KMS-11 (cell line): ENCODE data around the gene FOXL2.

ENCODE experiments used
- H2AFZ ChIP-seq: fragments of 200-600 bp; sonication (generic); 2 replicates; pipeline ENCODE4 v1.6.1; 2016; ENCODE audit warnings: antibody characterized with exemption, mixed run types, low read depth
- H3K27ac ChIP-seq: fragments of 200-600 bp; sonication (generic); 2 replicates; pipeline ENCODE4 v1.6.1; 2016; ENCODE audit warnings: mild to moderate bottlenecking, mixed run types
- H3K27me3 ChIP-seq: fragments of 200-600 bp; sonication (generic); 2 replicates; pipeline ENCODE4 v1.6.1; 2017; ENCODE audit warnings: mild to moderate bottlenecking, low read depth, mixed run types, moderate library complexity; ENCODE audit not compliant: insufficient read depth
- H3K36me3 ChIP-seq: fragments of 200-600 bp; sonication (generic); 2 replicates; pipeline ENCODE4 v1.6.1; 2017; ENCODE audit warnings: mild to moderate bottlenecking, mixed run types; ENCODE audit not compliant: insufficient read depth
- H3K4me1 ChIP-seq: fragments of 200-600 bp; sonication (generic); 2 replicates; pipeline ENCODE4 v1.6.1; 2016; ENCODE audit warnings: mild to moderate bottlenecking, low read depth, mixed run types; ENCODE audit not compliant: poor library complexity, severe bottlenecking
- H3K4me2 ChIP-seq: fragments of 200-600 bp; sonication (generic); 2 replicates; pipeline ENCODE4 v1.7.0; 2016; ENCODE audit warnings: mild to moderate bottlenecking, mixed run types
- H3K4me3 ChIP-seq: fragments of 200-600 bp; sonication (generic); IDR thresholded peaks from 2 replicates; pipeline ENCODE4 v1.6.1; 2017; ENCODE audit warnings: low read depth, low read length, mixed read lengths; ENCODE audit not compliant: insufficient read depth
- H3K79me2 ChIP-seq: fragments of 200-600 bp; sonication (generic); 2 replicates; pipeline ENCODE4 v1.6.1; 2016; ENCODE audit warnings: low read depth, mixed run types; ENCODE audit not compliant: insufficient read depth
- H3K9ac ChIP-seq: fragments of 200-600 bp; sonication (generic); 2 replicates; pipeline ENCODE4 v1.6.1; 2016; ENCODE audit warnings: mild to moderate bottlenecking, mixed run types
- H4K20me1 ChIP-seq: fragments of 200-600 bp; sonication (generic); 2 replicates; pipeline ENCODE4 v1.6.1; 2016; ENCODE audit warnings: mild to moderate bottlenecking, mixed run types; ENCODE audit not compliant: insufficient read depth
- TF ChIP-seq, protein P1 (sequence below): fragments of 200-600 bp; sonication (generic); conservative IDR thresholded peaks from 2 replicates; pipeline ENCODE4 v1.6.1; 2017; ENCODE audit warnings: low read depth, mild to moderate bottlenecking, antibody characterized with exemption, low read length, moderate library complexity, mixed read lengths

Gene FOXL2

DNA sequence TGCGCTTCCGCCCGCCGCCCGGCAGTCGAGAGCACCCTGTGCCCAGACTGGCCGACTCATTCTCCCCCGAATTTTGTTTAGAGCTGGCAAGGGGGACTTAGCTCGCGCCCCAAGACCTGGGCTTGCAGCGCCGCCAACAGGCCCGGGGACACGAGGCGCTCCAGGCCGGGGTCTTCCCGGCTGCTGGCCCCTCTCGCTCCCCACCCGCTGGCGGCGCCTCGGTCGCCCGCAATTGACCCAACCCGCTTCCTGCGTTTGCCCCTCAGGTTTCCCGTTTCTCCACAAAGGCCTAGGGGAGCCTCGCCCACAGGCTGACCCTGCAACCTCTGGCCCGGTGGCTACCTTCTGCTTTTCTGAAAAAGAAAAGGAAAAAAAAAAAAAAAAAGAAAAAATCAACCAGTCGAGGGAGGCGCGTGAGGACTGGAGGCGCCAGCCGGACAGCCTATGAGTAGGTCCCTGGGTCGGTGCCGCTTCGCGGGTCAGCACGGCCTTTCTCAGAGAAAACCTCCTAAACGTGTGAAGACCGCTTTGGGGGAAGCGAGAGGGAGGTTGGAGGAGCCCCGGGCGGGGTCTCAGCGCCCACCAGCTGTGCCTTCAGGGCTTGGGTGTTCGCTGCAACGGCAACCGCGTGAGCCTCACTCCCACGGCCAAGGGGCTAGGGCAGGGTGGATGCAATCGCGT, 7.2 kb downstream of the FOXL2 start:
- Histone ChIP-seq H3K79me2 (no peaks in the 10 kb centered on the region), H3K27ac (no peak overlapping the region), H3K4me3 (no peak overlapping the region), H3K4me1 (peaks cover 7% of the 10 kb centered on the region), H3K27me3 (no peaks in the 10 kb centered on the region), H4K20me1 (no peaks in the 10 kb centered on the region), H3K4me2 (no peak overlapping the region), H3K9ac (no peak overlapping the region), H3K36me3 (no peaks in the 10 kb centered on the region), H2AFZ (no peak overlapping the region)
- TF ChIP-seq, protein P1, sequence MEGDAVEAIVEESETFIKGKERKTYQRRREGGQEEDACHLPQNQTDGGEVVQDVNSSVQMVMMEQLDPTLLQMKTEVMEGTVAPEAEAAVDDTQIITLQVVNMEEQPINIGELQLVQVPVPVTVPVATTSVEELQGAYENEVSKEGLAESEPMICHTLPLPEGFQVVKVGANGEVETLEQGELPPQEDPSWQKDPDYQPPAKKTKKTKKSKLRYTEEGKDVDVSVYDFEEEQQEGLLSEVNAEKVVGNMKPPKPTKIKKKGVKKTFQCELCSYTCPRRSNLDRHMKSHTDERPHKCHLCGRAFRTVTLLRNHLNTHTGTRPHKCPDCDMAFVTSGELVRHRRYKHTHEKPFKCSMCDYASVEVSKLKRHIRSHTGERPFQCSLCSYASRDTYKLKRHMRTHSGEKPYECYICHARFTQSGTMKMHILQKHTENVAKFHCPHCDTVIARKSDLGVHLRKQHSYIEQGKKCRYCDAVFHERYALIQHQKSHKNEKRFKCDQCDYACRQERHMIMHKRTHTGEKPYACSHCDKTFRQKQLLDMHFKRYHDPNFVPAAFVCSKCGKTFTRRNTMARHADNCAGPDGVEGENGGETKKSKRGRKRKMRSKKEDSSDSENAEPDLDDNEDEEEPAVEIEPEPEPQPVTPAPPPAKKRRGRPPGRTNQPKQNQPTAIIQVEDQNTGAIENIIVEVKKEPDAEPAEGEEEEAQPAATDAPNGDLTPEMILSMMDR, result no peak

DNA sequence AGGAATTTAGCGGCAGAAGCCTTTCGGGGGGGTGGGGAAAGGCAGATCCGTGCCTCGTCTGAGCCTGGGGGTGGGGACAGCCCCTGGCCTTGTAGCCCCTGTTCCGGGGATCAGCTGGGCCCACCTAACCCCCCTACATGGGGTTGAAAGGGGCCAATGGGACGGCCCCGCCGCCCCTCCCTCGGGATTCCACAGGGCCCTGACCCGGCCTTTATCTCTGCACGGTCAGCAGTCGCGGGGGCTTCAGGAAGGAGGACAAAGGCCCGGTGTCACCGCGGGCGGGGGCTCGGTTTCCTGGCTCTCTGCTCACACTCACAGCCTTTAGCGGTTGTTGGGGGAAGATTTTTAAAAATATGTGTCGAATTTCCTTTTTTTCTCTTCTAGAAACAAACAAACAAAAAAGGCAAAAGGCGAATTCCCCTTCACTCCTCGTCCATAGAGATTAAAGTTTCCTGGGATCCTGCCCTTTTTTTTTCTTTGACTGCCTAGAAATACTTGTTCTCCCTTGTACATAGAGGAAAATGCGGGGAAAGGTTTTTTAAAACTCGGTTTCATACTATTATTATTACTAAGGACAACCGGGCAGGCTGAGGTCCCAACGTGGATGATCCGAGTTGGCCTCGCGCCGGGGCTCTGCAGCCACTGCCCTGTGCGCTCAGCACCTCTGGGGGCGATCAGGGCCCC, 7.9 kb downstream of the FOXL2 start:
- TF ChIP-seq, protein P1, result no peak
- H3K9ac ChIP-seq, result no peak overlapping the region
- H3K27ac ChIP-seq, result no peak overlapping the region
- H3K36me3 ChIP-seq, result no peaks in the 10 kb centered on the region
- H3K4me2 ChIP-seq, result no peak overlapping the region
- H3K79me2 ChIP-seq, result no peaks in the 10 kb centered on the region
- no peaks in the 10 kb centered on the region for H4K20me1 ChIP-seq
- no peak overlapping the region for H3K4me3 ChIP-seq
- no peaks in the 10 kb centered on the region for H3K27me3 ChIP-seq
- H3K4me1 ChIP-seq, result peaks cover 7% of the 10 kb centered on the region
- H2AFZ ChIP-seq, result no peak overlapping the region

DNA sequence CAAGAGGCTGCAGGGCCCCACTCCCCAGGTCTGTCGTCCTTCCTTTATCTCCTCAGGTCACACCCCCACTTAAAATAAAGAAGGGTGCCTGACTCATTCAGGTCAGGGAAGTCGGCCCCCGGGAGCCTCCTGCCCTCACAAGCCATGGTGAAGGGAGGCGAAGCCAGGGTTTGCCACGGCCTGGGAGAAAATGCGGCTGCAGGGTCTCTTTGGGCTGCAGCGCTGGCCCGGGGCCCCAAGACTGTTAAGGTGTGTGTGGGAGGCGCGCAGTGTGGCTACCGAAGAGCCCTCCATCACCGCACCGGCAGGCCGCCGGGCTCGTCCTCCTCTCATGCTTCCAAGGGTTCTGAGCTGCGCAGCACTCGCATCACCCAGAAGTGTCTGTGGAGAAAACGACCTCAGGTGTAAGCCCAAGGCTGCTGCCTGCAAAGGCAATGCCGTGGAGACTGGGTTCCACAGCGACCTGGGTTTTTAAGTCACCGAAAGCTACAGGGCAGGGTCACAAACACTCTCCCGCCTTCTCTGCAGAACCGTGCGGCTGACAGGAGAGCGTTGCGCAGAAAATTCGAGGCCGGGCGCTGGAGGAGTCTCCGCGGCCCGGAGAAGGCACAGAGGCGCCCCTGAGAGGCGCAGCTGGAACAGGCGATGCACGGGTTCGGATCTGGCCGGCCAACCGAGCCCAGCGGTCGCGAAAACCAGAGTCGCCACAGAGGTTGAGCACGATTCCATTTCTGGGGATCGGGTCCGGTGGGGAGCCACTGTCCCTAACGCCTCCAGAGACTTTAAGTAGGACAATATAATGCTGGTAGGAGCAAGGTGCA, 8.7 kb downstream of the FOXL2 start:
- no peak overlapping the region for H3K9ac ChIP-seq
- TF ChIP-seq, protein P1, result no peak
- H3K4me2 ChIP-seq, result no peak overlapping the region
- H3K36me3 ChIP-seq, result no peaks in the 10 kb centered on the region
- H3K27ac ChIP-seq, result no peak overlapping the region
- H3K27me3 ChIP-seq, result no peaks in the 10 kb centered on the region
- H4K20me1 ChIP-seq, result no peaks in the 10 kb centered on the region
- H3K79me2 ChIP-seq, result no peaks in the 10 kb centered on the region
- H3K4me1 ChIP-seq, result peaks cover 7% of the 10 kb centered on the region
- H3K4me3 ChIP-seq, result no peak overlapping the region
- no peak overlapping the region for H2AFZ ChIP-seq

GRCh38 chr3:138937690-138938055, 9.3 kb downstream of the FOXL2 start:
- Histone ChIP-seq H3K9ac (no peak overlapping the region), H3K4me1 (peaks cover 7% of the 10 kb centered on the region), H3K4me3 (no peak overlapping the region), H3K79me2 (no peaks in the 10 kb centered on the region), H2AFZ (no peak overlapping the region), H3K4me2 (no peak overlapping the region), H3K27ac (no peak overlapping the region), H3K36me3 (no peaks in the 10 kb centered on the region), H3K27me3 (no peaks in the 10 kb centered on the region), H4K20me1 (no peaks in the 10 kb centered on the region)
- TF ChIP-seq, protein P1, result no peak
